GM13976 (cell line): Measurements from ENCODE around the gene SERTAD1.

Source experiments
- DNase-seq: peaks from one replicate; pipeline ENCODE4 v3.0.0; 2012; ENCODE audit warnings: low spot score
- in situ Hi-C: fragments of 300-500 bp; cut with MboI; formaldehyde crosslinking; loops from one replicate; pipeline ENCODE4 v1.12.0; 2022; ENCODE audit warnings: low sequenced_read_pairs, mixed read lengths, inconsistent platforms; ENCODE audit not compliant: unreplicated experiment
- TF ChIP-seq, protein P1 (sequence below): IDR thresholded peaks from 2 replicates; pipeline ENCODE4 v1.5.1; 2012; ENCODE audit warnings: borderline replicate concordance, mild to moderate bottlenecking; ENCODE audit not compliant: insufficient read depth; ENCODE audit errors: extremely low read depth, missing control alignments, control extremely low read depth

The SERTAD1 gene

DNA sequence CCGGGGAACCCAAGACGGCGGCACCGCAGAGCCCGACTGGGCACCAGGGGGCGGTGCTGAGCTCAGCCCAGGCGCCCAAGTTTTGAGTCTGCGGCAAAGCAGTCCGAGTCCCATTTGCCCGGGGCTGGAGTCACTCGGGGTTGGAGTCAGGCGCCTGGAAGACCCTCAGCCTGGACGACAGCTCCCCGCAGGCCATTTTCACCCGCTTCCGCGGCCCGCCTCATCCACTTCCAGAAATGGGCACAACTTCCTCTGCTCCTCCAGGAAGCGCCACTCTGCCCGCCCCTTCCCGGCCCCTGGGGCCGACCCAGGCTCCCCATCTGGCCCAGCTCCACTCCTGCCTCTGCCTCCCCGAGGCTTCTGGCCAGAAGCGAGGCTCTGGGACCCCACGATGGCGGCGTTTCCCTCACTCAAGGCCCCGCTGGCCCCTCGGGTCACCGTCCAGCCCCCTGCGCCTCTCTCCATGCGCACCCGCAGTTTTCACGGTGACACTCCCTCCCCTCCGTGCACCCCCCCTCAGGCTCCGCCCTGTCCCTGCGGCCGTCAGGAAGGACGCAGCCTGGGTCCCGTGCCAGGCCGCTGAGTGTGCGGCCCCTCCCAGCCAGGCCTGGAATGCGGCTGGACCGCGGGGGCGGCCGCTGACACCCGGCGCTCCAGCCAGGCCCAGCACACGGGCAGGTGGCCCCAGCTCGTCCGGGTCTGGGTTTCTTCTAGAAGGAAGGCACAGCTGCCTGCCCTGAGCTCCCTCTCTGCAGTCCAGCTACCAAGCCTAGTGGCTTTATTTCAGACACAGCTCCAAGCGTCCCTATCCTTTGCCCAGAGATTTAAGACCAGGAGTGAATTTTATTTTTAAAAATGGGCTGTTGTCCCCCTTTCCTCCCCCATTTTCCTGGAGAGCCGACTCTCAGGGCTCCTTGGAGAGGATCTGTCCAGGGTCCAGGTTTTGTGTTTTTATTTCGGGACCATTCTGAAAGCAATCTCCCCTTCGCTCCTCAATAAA lies 4.7 kb downstream of the SERTAD1 start:
- TF ChIP-seq, protein P1, sequence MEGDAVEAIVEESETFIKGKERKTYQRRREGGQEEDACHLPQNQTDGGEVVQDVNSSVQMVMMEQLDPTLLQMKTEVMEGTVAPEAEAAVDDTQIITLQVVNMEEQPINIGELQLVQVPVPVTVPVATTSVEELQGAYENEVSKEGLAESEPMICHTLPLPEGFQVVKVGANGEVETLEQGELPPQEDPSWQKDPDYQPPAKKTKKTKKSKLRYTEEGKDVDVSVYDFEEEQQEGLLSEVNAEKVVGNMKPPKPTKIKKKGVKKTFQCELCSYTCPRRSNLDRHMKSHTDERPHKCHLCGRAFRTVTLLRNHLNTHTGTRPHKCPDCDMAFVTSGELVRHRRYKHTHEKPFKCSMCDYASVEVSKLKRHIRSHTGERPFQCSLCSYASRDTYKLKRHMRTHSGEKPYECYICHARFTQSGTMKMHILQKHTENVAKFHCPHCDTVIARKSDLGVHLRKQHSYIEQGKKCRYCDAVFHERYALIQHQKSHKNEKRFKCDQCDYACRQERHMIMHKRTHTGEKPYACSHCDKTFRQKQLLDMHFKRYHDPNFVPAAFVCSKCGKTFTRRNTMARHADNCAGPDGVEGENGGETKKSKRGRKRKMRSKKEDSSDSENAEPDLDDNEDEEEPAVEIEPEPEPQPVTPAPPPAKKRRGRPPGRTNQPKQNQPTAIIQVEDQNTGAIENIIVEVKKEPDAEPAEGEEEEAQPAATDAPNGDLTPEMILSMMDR = peak; percentile 93

DNA sequence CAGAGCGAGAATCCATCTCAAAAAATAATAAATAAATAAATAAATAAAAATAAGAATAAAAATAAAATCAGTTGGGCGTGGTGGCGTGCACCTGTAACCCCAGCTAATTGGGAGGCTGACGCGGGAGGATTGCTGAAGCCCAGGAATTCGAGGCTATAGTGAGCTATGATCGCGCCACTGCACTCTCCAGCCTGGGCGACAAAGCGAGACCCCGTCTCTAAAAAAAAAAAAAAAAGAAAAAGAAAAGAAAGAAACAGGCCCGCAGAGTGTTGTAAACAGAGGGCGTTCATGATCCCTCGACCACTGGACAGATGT lies 5.4 kb downstream of the SERTAD1 start:
- TF ChIP-seq, protein P1 = no peak
- in situ Hi-C loops = no loop called here
- no peak for DNase-seq

More for the DNA sequence above, 4.7 kb downstream of the SERTAD1 start:
- peak; percentile 84 for DNase-seq
- in situ Hi-C loops = no loop called here

DNA sequence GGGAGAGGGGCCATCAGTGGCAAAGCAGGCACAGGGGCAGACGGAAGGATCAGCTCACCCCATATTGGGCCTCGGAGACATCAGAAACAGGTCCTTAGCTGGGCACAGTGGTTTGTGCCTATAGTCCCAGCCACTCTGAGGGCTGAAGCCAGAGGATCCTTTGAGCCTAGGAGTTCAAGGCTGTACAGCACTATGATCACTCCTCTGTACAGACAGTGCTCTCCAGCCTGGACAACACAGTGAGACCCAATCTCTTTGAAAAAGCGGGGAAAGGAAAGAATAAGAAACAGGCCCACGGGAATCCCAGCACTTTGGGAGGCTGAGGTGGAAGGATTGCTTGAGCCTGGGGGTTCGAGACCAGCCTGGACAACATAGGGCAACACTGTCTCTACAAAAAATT lies 6.0 kb downstream of the SERTAD1 start:
- no peak for DNase-seq
- in situ Hi-C loops = no loop called here
- TF ChIP-seq, protein P1 = no peak

DNA sequence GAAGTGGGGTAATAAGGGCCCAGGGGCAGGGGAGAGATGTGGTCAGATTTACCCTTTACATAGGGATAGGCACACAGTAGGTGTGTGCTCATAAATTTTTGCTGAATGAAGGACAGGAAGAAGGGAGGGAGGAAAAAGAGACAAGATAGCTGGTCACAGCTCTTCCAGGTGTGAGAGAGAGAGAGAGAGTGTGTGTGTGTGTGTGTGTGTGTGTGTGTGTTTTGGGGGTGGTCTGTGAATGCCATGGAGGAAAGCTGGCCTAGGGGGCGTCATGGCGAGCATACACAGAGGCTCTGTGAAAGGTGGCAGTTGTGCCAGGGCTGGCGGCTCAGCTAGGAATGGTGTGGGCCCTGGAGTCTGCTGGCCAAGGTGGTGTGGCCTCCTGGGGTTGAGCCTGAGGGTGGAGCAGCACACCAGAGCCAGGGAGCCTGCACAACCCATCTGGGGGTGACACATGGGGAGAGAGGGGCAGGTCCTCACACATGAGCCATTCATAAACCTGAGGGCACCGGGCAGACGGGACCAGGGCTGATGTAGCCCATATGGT lies 6.7 kb downstream of the SERTAD1 start:
- in situ Hi-C loops = no loop called here
- TF ChIP-seq, protein P1 = no peak
- DNase-seq = no peak

DNA sequence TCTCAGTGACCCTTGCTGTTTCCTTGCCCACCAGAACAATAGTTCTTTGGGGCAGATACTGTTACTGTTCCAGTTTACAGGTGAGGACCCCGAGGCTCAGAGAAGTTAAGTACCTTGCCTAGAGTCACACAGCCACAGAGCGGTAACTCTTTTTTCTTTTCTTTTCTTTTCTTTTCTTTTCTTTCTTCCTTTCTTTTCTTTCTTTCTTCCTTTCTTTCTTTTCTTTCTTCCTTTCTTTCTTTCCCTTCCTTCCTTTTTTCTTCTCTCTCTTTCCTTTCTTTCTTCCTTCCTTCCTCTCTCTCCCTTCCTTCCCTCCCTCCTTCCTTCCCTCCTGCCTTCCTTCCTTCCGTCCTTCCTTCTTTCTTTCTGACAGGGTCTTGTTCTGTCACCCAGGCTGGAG lies 7.8 kb downstream of the SERTAD1 start:
- DNase-seq = no peak
- in situ Hi-C loops = no loop called here
- TF ChIP-seq, protein P1 = no peak

DNA sequence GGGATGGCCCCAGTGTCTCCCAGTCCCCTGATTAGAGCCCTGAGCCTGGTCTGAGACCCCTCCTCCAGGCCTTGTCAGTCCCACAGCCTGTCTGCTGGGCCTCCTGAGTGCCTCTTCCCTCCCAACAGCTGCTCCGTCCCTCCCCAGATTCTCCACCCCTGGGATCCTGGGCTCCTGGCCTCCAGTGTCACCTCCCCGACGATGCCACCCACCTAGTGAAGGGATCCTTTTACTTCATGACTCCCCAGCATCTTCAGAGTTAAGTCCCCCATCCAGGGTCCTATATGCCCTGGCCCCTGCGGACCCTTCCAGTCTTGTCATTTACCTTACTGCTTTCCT lies 8.2 kb downstream of the SERTAD1 start:
- TF ChIP-seq, protein P1 = no peak
- DNase-seq = no peak
- in situ Hi-C loops = no loop called here
